Smooth muscle cell of the pulmonary artery (primary cell): ENCODE data around the gene ACSL3. TPM values are rescaled to one million over a fixed set of nuclear protein-coding genes. Genes with fewer than 3 reads are reported as not detected.

Source experiments
- total RNA-seq: library from RNA; depleted of rRNA; stranded (reverse); fragments of >200 nt; gene quantifications from 2 replicates; pipeline ENCODE4 v1.2.3, GENCODE V29; 2014

ACSL3 gene
- 109 and 115 TPM in 2 replicates for total RNA-seq

GRCh38 chr2:222860740-222861410 is at the start of gene ACSL3:
Gene ACSL3, plus strand, starts transcription at chr2:222861036. Its CDS starts 47,737 bp downstream, at chr2:222908773.

Other genes with a start within 250 kb of the ACSL3 start
- 10.7 and 13.3 TPM in 2 replicates for gene FARSB, start 204.9 kb upstream of the ACSL3 start, total RNA-seq
- not detected in 2 replicates for gene MOGAT1, start 189.4 kb upstream of the ACSL3 start, total RNA-seq
- gene KCNE4, start 191.2 kb downstream of the ACSL3 start, total RNA-seq = 37.7 and 120 TPM in 2 replicates